Prostate gland (tissue), 2 donors: ENCODE results near the gene DLG2. TPM values are rescaled to one million over a fixed set of nuclear protein-coding genes. Genes with fewer than 3 reads are reported as not detected.
A peak's percentile ranks its signal among the peaks of the same experiment; 100 is the strongest.

Experiments used
- DNase-seq: peaks from one replicate; pipeline ENCODE4 v3.0.0-alpha.2; 2019; ENCODE audit warnings: low spot score
- H3K27ac ChIP-seq, 2 donors: fragments of 200-600 bp; sonication (generic); 2 replicates each; pipeline ENCODE4 v1.5.1; 2017 to 2019
- H3K27me3 ChIP-seq: fragments of 200-600 bp; sonication (generic); replicated peaks from 2 replicates; pipeline ENCODE4 v1.5.1; 2019; ENCODE audit not compliant: insufficient read depth
- H3K36me3 ChIP-seq, 2 donors: fragments of 200-600 bp; sonication (generic); 1 replicate in 1 of 2; 2 replicates in 1 of 2; pipeline versions ENCODE4 v1.5.1 to v1.8.1; 2017 to 2019
- H3K4me1 ChIP-seq: fragments of 200-600 bp; sonication (generic); replicated peaks from 2 replicates; pipeline ENCODE4 v1.5.1; 2019
- H3K4me3 ChIP-seq, 2 donors: fragments of 200-600 bp; sonication (generic); 2 replicates each; pipeline ENCODE4 v1.5.1; 2017 to 2019
- H3K9me3 ChIP-seq: fragments of 200-600 bp; sonication (generic); 2 replicates; pipeline ENCODE4 v1.5.1; 2017
- CTCF ChIP-seq, 4 experiments: fragments of 200-600 bp in 2 of 4; fragments of 450-650 bp in 2 of 4; sonication (generic) in 2 of 4; IDR thresholded peaks; 1 replicate in 3 of 4; 2 replicates in 1 of 4; pipeline ENCODE4 v1.5.1; 2016 to 2019; ENCODE audit warnings: antibody characterized with exemption in 4 of 4, mild to moderate bottlenecking in 2 of 4, moderate library complexity in 2 of 4
- POLR2A ChIP-seq: fragments of 450-650 bp; IDR thresholded peaks from one replicate; pipeline ENCODE4 v1.6.1; 2016; ENCODE audit warnings: antibody characterized with exemption, mild to moderate bottlenecking
- POLR2AphosphoS5 ChIP-seq: sonication (generic); formaldehyde crosslinking; IDR thresholded peaks from one replicate; pipeline ENCODE4 v1.6.1; 2017; ENCODE audit warnings: antibody characterized with exemption
- WGBS: methylation state at CpG from one replicate; pipeline ENCODE4 v1.1.5; 2018; 5-methylcytosine and 5-hydroxymethylcytosine counted together
- intact Hi-C: fragments of 100-400 bp; cut with DNase I; formaldehyde crosslinking; loops from one replicate; pipeline ENCODE4 v1.14.2; 2022
- total RNA-seq, 2 donors: library from RNA; depleted of rRNA; stranded (reverse); fragments of >200 nt; gene quantifications; one replicate each; pipeline ENCODE4 v1.1.0, GENCODE V29; 2016

Gene DLG2
- total RNA-seq, 2 donors from 2014 or later: 9.8 to 16.2 TPM

GRCh38 chr11:84566671-84567070 is 1060.5 kb downstream of the DLG2 start:
- DNase-seq: no peak
- H3K4me3 ChIP-seq: no peak overlapping the region
- H3K9me3 ChIP-seq: no peaks in the 10 kb centered on the region
- H3K27ac ChIP-seq: no peak overlapping the region
- no peaks in the 10 kb centered on the region for H3K36me3 ChIP-seq
- intact Hi-C loops: no loop called here
- H3K4me1 ChIP-seq: no peaks in the 10 kb centered on the region
- no peak for TF ChIP-seq POLR2AphosphoS5
- no peak for TF ChIP-seq CTCF (IDR thresholded peaks at IDR 0.05)
- TF ChIP-seq POLR2A: no peak
- 48% methylated on average over 2 of the region's 2 CpGs for WGBS
- no peaks in the 10 kb centered on the region for H3K27me3 ChIP-seq

GRCh38 chr11:84564867-84565184 is 1062.3 kb downstream of the DLG2 start:
- peak in 1 of 4 experiments; percentile 2 for TF ChIP-seq CTCF (IDR thresholded peaks at IDR 0.05)
- TF ChIP-seq POLR2AphosphoS5: no peak
- Histone ChIP-seq H3K9me3 (no peaks in the 10 kb centered on the region), H3K36me3 (no peaks in the 10 kb centered on the region), H3K27ac (no peak overlapping the region), H3K4me1 (no peaks in the 10 kb centered on the region), H3K4me3 (no peak overlapping the region), H3K27me3 (no peaks in the 10 kb centered on the region)
- intact Hi-C loops: no loop called here
- DNase-seq: no peak

GRCh38 chr11:84564180-84564866 is 1062.8 kb downstream of the DLG2 start:
- Histone ChIP-seq H3K4me3 (no peak overlapping the region), H3K27me3 (no peaks in the 10 kb centered on the region), H3K36me3 (no peaks in the 10 kb centered on the region), H3K4me1 (no peaks in the 10 kb centered on the region), H3K9me3 (no peaks in the 10 kb centered on the region), H3K27ac (no peak overlapping the region)
- DNase-seq: no peak
- intact Hi-C loops: no loop called here
- no peak for TF ChIP-seq POLR2AphosphoS5
- TF ChIP-seq CTCF (IDR thresholded peaks at IDR 0.05): peak; percentile 54 to 64 (median 60)
- TF ChIP-seq POLR2A: no peak
- 40% methylated on average over 4 of the region's 4 CpGs for WGBS

GRCh38 chr11:84563356-84563755 is 1063.8 kb downstream of the DLG2 start:
- intact Hi-C loops: no loop called here
- TF ChIP-seq POLR2A: no peak
- TF ChIP-seq POLR2AphosphoS5: no peak
- no peak for TF ChIP-seq CTCF (IDR thresholded peaks at IDR 0.05)
- WGBS: 94% methylated on average over 2 of the region's 2 CpGs

GRCh38 chr11:84560206-84560605 is 1066.9 kb downstream of the DLG2 start:
- intact Hi-C loops: no loop called here
- TF ChIP-seq CTCF (IDR thresholded peaks at IDR 0.05) (no peak), POLR2AphosphoS5 (no peak), POLR2A (no peak)
- no peak for DNase-seq
- WGBS: 100% methylated on average over 1 of the region's 1 CpG
- no peaks in the 10 kb centered on the region for H3K36me3 ChIP-seq
- H3K27me3 ChIP-seq: no peaks in the 10 kb centered on the region
- no peaks in the 10 kb centered on the region for H3K9me3 ChIP-seq
- H3K4me1 ChIP-seq: no peaks in the 10 kb centered on the region
- H3K27ac ChIP-seq: no peak overlapping the region
- no peak overlapping the region for H3K4me3 ChIP-seq

More at GRCh38 chr11:84563356-84563755, 1063.8 kb downstream of the DLG2 start:
- H3K9me3 ChIP-seq: no peaks in the 10 kb centered on the region
- DNase-seq: no peak
- H3K27me3 ChIP-seq: no peaks in the 10 kb centered on the region
- no peaks in the 10 kb centered on the region for H3K36me3 ChIP-seq
- H3K4me3 ChIP-seq: no peak overlapping the region
- H3K4me1 ChIP-seq: no peaks in the 10 kb centered on the region
- H3K27ac ChIP-seq: no peak overlapping the region
